Endodermal cell (in vitro differentiated cells): ENCODE measurements around the gene BGN. TPM values are rescaled to one million over a fixed set of nuclear protein-coding genes. Genes with fewer than 3 reads are reported as not detected.

Experiments
- DNase-seq: peaks from one replicate; pipeline ENCODE4 v3.0.0-alpha.2; 2017
- H3K27ac ChIP-seq: 2 replicates; pipeline ENCODE4 v1.5.1; 2013; ENCODE audit warnings: mild to moderate bottlenecking, low read depth, low read length, moderate library complexity
- H3K27me3 ChIP-seq: 2 replicates; pipeline ENCODE4 v1.6.1; 2013; ENCODE audit warnings: mild to moderate bottlenecking, low read length, moderate library complexity; ENCODE audit not compliant: insufficient read depth, control insufficient read depth, poor library complexity, severe bottlenecking
- H3K36me3 ChIP-seq: 2 replicates; pipeline ENCODE4 v1.7.0; 2013; ENCODE audit warnings: mild to moderate bottlenecking, low read length, moderate library complexity; ENCODE audit not compliant: control insufficient read depth, insufficient read depth
- H3K4me1 ChIP-seq: one replicate; pipeline ENCODE4 v1.7.0; 2013; ENCODE audit warnings: low read length; ENCODE audit not compliant: control insufficient read depth, insufficient read depth
- H3K4me3 ChIP-seq: 2 replicates; pipeline ENCODE4 v1.5.1; 2013; ENCODE audit warnings: mild to moderate bottlenecking, low read length, moderate library complexity
- H3K9ac ChIP-seq: 2 replicates; pipeline ENCODE4 v1.6.1; 2013; ENCODE audit warnings: mild to moderate bottlenecking, low read length, moderate library complexity; ENCODE audit not compliant: poor library complexity, severe bottlenecking; ENCODE audit errors: extremely low read depth
- H3K9me3 ChIP-seq: 2 replicates; pipeline ENCODE4 v1.6.1; 2013; ENCODE audit warnings: mild to moderate bottlenecking, low read length, moderate library complexity; ENCODE audit not compliant: control insufficient read depth
- H3K27ac Mint-ChIP-seq: 2 replicates; pipeline ENCODE4 v1.8.0; 2020; ENCODE audit warnings: mixed read lengths
- H3K27me3 Mint-ChIP-seq: 2 replicates; pipeline ENCODE4 v1.8.0; 2021; ENCODE audit warnings: mild to moderate bottlenecking, mixed read lengths; ENCODE audit not compliant: insufficient read depth
- H3K36me3 Mint-ChIP-seq: 2 replicates; pipeline ENCODE4 v1.8.0; 2020; ENCODE audit warnings: low read depth, mixed read lengths
- H3K4me1 Mint-ChIP-seq: 2 replicates; pipeline ENCODE4 v1.8.0; 2020; ENCODE audit warnings: mixed read lengths
- H3K4me3 Mint-ChIP-seq: 2 replicates; pipeline ENCODE4 v1.8.0; 2020; ENCODE audit warnings: mild to moderate bottlenecking, moderate library complexity, mixed read lengths
- H3K9me3 Mint-ChIP-seq: 2 replicates; pipeline ENCODE4 v1.8.0; 2020; ENCODE audit warnings: mild to moderate bottlenecking, mixed read lengths
- CTCF ChIP-seq: fragments of 200-600 bp; sonication (generic); conservative IDR thresholded peaks from 2 replicates; pipeline ENCODE4 v1.5.0; 2021; ENCODE audit warnings: antibody characterized with exemption, mild to moderate bottlenecking
- WGBS, 2 experiments: methylation state at CpG; one replicate each; pipeline versions ENCODE4 v1.1.5 to v1.1.7; 2013; ENCODE audit warnings: missing lambda C conversion rate in 2 of 2, mixed read lengths in 1 of 2; ENCODE audit not compliant: insufficient coverage in 1 of 2, insufficient read length in 1 of 2; 5-methylcytosine and 5-hydroxymethylcytosine counted together
- total RNA-seq, 2 donors: library from RNA; stranded (reverse); fragmentation: NEBNext Ultra II Directional in 1 of 2; extraction: Animal tissue kit (Norgen Biotek cat#: 25700) in 1 of 2; gene quantifications; 2 replicates in 1 of 2; 3 replicates in 1 of 2; pipeline ENCODE4 v1.2.1, GENCODE V29; 2021

The BGN gene
- total RNA-seq, 2 donors from 2014 or later = 1.2 to 1.6 TPM

GRCh38 chrX:153524234-153524633 is 29.5 kb downstream of the BGN start:
- TF ChIP-seq CTCF = no peak
- H3K27me3 ChIP-seq = peaks cover 14% of the 10 kb centered on the region
- no peak overlapping the region for H3K27ac ChIP-seq
- no peak for DNase-seq
- no peaks in the 10 kb centered on the region for H3K9me3 ChIP-seq
- Mint-ChIP-seq H3K36me3 (no peaks in the 10 kb centered on the region), H3K9me3 (peaks cover 64% of the 10 kb centered on the region), H3K4me3 (no peak overlapping the region), H3K27me3 (peaks cover 27% of the 10 kb centered on the region), H3K4me1 (no peaks in the 10 kb centered on the region), H3K27ac (no peak overlapping the region)
- no peak overlapping the region for H3K4me3 ChIP-seq
- H3K36me3 ChIP-seq = no peaks in the 10 kb centered on the region
- 85 to 89% methylated on average over 2 to 3 of the region's 3 CpGs for WGBS, 2 experiments
- H3K9ac ChIP-seq = no peak overlapping the region
- H3K4me1 ChIP-seq = no peaks in the 10 kb centered on the region

- peaks cover 5% of the 10 kb centered on the region for H3K27me3 ChIP-seq
- WGBS, 2 experiments = 83% methylated on average over 4 of the region's 6 CpGs; no CpG with 5 or more reads in 1 of the 2 experiments
- H3K27me3 Mint-ChIP-seq = peaks cover 16% of the 10 kb centered on the region
Measured at GRCh38 chrX:153525451-153525850, 30.7 kb downstream of the BGN start.

GRCh38 chrX:153526042-153526441 is 31.3 kb downstream of the BGN start:
- Histone ChIP-seq H3K4me3 (no peak overlapping the region), H3K36me3 (no peaks in the 10 kb centered on the region), H3K9me3 (no peaks in the 10 kb centered on the region), H3K4me1 (no peaks in the 10 kb centered on the region), H3K9ac (no peak overlapping the region), H3K27ac (no peak overlapping the region), H3K27me3 (no peaks in the 10 kb centered on the region)
- Mint-ChIP-seq H3K36me3 (no peaks in the 10 kb centered on the region), H3K4me3 (no peak overlapping the region), H3K4me1 (no peaks in the 10 kb centered on the region), H3K27ac (no peak overlapping the region), H3K9me3 (peaks cover 55% of the 10 kb centered on the region), H3K27me3 (peaks cover 14% of the 10 kb centered on the region)
- WGBS, 2 experiments = 88% methylated on average over 7 of the region's 7 CpGs; no CpG with 5 or more reads in 1 of the 2 experiments
- no peak for TF ChIP-seq CTCF
- DNase-seq = no peak

More at GRCh38 chrX:153525451-153525850, 30.7 kb downstream of the BGN start:
- Mint-ChIP-seq H3K4me1 (no peaks in the 10 kb centered on the region), H3K36me3 (no peaks in the 10 kb centered on the region), H3K9me3 (peaks cover 61% of the 10 kb centered on the region), H3K4me3 (no peak overlapping the region), H3K27ac (no peak overlapping the region)
- no peak for DNase-seq
- Histone ChIP-seq H3K36me3 (no peaks in the 10 kb centered on the region), H3K27ac (no peak overlapping the region), H3K4me1 (no peaks in the 10 kb centered on the region), H3K9ac (no peak overlapping the region), H3K4me3 (no peak overlapping the region), H3K9me3 (no peaks in the 10 kb centered on the region)
- no peak for TF ChIP-seq CTCF
